T-helper 17 cell (primary cell): ENCODE measurements around the gene WDR75. TPM values are rescaled to one million over a fixed set of nuclear protein-coding genes. Genes with fewer than 3 reads are reported as not detected.

ENCODE experiments used
- ATAC-seq: fragments of 150-1000 bp; cut with Tn5 transposase; 2 replicates; pipeline ENCODE4 v1.10.0; 2021; ENCODE audit warnings: mild to moderate bottlenecking, moderate library complexity
- DNase-seq, 3 donors: peaks; one replicate each; pipeline versions ENCODE4 v3.0.0 to v3.0.0-alpha.2; 2020 to 2021
- H3K9me3 ChIP-seq: one replicate; pipeline ENCODE4 v1.7.0; 2013; ENCODE audit warnings: low read length, mild to moderate bottlenecking; ENCODE audit not compliant: control insufficient read depth, poor library complexity, severe bottlenecking
- H3K27ac Mint-ChIP-seq: one replicate; pipeline ENCODE4 v1.8.0; 2022; ENCODE audit warnings: mild to moderate bottlenecking, moderate library complexity, mixed read lengths
- H3K27me3 Mint-ChIP-seq: one replicate; pipeline ENCODE4 v1.8.0; 2022; ENCODE audit warnings: mixed read lengths
- H3K36me3 Mint-ChIP-seq: one replicate; pipeline ENCODE4 v1.8.0; 2022; ENCODE audit warnings: low read depth, mixed read lengths
- H3K4me1 Mint-ChIP-seq: one replicate; pipeline ENCODE4 v1.8.0; 2022; ENCODE audit warnings: mild to moderate bottlenecking, mixed read lengths
- H3K4me3 Mint-ChIP-seq: one replicate; pipeline ENCODE4 v1.8.0; 2022; ENCODE audit warnings: mild to moderate bottlenecking, moderate library complexity, mixed read lengths
- total RNA-seq, 4 donors: library from RNA in 2 of 4; stranded (reverse) in 2 of 4; gene quantifications; one replicate each; pipeline ENCODE4 v1.2.3 and lab custom pipeline; 2022 to 2026

WDR75 gene
- total RNA-seq, 2 donors from 2014 or later, result 50.0 to 56.6 TPM

DNA sequence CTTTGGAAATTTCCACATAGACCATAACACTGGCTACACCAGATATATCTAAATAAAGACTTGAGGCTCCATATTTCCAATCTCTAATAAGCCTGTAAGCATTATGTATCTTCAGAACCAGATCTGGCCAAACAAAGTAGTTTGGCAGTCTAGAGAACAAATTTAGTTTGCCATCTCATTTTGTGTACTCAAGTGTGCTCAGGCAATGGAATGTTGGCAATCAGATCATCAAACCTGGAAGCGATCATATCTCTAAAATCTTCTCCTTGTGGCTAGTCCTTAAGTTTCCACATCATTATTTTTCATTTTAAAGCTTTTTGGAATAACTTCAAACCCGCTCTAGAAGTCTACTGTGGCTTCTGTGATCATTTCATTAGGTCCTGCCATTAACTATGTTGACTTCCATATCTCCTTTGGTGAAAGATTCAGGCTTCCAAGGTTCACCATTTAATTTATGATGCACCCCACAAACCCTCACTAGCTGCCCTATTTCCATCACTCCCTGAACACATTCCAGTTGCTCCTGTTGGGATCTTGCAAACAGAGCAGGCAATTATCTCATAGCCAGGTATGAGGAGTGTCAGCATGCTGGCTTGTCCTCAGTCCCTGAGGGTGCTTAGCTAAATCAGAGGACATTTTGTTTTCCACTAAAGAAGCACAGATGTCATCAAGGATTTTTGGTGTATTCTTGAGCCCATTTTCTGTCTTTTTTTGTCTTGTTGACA lies 46.2 kb downstream of the WDR75 start:
- Mint-ChIP-seq H3K4me3 (no peak overlapping the region), H3K27ac (no peak overlapping the region), H3K27me3 (peaks cover 30% of the 10 kb centered on the region), H3K36me3 (no peaks in the 10 kb centered on the region), H3K4me1 (no peaks in the 10 kb centered on the region)
- ATAC-seq, result no peak
- H3K9me3 ChIP-seq, result no peaks in the 10 kb centered on the region
- DNase-seq, result no peak

DNA sequence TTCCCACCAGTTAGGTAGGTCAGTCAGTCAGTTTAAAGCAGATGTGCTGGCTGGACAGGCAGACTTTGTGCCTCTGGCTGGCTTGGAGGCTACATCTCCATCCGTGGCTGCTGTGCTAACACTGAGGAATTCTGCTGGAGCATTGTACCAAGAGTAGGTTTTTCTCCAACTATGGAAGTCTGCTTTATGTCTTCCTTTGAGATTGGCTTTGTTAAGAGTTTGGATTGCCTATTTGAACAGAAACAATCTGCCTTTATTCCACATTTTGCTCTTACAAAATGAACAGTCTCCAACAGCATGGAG lies 46.7 kb downstream of the WDR75 start:
- H3K27ac Mint-ChIP-seq, result no peak overlapping the region
- no peaks in the 10 kb centered on the region for H3K9me3 ChIP-seq
- H3K36me3 Mint-ChIP-seq, result no peaks in the 10 kb centered on the region
- no peak for ATAC-seq
- H3K27me3 Mint-ChIP-seq, result peaks cover 33% of the 10 kb centered on the region
- DNase-seq, result no peak
- no peak overlapping the region for H3K4me3 Mint-ChIP-seq
- no peaks in the 10 kb centered on the region for H3K4me1 Mint-ChIP-seq

DNA sequence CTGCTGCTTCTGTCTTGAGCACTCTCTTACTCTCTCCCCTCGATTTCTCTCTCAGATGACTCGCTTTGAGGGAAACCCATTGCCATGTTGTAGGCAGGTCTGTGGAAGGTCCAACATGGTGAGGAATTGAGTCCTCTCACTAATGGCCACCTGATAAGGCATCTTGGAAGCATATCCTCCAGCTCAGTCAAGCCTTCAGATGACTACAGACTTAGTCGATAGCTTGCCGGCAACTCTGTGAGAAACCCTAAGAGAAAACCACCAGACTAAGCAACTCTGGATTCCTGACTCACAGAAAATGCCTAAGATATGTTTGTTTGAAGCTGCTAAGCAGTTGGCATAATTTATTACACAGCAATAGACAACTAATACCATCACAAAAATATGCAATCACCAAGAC lies 51.2 kb downstream of the WDR75 start:
- ATAC-seq (no peak), DNase-seq (no peak)
- Mint-ChIP-seq H3K36me3 (peaks cover 3% of the 10 kb centered on the region), H3K27ac (no peak overlapping the region), H3K27me3 (peaks cover 25% of the 10 kb centered on the region), H3K4me3 (no peak overlapping the region), H3K4me1 (no peaks in the 10 kb centered on the region)
- no peaks in the 10 kb centered on the region for H3K9me3 ChIP-seq

DNA sequence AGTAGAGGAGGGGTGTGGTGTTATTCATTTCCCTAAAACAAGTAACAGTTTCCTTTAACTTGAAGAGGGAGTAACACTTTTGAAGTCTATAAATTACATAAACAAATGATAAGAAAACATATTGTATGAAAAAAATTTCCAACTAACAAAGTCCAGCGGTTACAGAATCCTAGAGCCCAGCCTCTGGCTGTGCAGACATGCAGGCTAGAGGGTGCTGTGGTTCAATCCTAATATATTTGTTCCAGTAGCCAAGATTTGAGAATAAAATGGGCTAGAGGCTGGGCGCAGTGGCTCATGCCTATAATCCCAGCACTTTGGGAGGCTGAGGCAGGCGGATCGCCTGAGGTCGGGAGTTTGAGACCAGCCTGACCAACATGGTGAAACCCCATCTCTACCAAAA lies 56.9 kb downstream of the WDR75 start:
- no peak for ATAC-seq
- peaks cover 3% of the 10 kb centered on the region for H3K36me3 Mint-ChIP-seq
- peaks cover 5% of the 10 kb centered on the region for H3K27me3 Mint-ChIP-seq

DNA sequence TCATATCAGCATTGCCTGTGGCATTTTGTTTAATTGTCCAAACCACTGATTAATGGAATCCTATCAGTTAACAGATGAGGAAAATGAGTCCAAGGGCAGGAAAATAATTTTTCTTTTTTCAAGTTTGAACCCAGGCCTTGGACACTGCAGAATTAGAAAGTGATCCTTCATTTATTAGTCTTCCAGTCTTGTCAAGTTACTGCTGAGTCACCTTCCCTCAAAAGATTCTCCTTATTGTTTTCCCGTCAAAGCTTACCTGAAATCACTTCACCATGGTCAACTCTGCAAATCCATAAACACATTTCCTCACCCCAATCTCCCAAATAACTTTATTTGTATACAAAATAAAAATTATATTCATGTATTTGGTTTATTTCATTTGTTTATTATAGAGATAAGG lies 57.9 kb downstream of the WDR75 start:
- H3K27me3 Mint-ChIP-seq, result no peaks in the 10 kb centered on the region

More for the DNA sequence above, 56.9 kb downstream of the WDR75 start:
- Mint-ChIP-seq H3K27ac (no peak overlapping the region), H3K4me3 (no peak overlapping the region), H3K4me1 (no peaks in the 10 kb centered on the region)
- H3K9me3 ChIP-seq, result no peaks in the 10 kb centered on the region
- no peak for DNase-seq

DNA sequence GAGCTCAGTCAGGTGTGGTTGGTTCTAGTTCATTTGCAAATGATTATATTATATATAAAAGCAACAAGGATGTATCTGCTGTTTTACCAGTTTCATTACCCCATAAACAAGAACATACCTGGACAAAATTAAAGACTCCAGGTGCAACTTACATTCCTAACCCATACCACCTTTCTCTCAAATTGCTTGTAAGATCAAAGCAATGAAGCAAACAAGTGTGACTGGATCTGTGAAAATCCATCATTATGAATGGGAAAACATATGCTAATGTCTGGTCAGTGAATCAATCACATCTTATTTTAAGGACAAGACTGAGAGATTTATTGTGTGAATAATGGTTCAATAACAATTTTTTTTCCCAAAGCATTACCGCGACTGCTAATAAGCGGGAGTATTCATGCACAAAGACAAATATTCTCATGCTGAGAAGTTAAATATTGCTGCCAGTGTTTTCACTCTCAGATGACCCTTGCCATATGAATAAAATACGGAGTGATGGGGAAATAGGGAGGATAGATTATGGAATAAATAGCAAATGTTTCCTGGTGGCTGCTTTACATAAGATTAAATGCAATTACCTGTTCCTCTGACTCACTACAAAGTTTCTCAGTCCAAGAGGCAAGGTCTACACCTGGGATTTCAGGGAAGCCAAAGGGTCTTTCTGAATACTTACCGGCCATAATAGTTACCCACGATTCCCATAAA lies 59.3 kb downstream of the WDR75 start:
- no peak overlapping the region for H3K27ac Mint-ChIP-seq
- no peaks in the 10 kb centered on the region for H3K27me3 Mint-ChIP-seq
- H3K9me3 ChIP-seq, result no peaks in the 10 kb centered on the region
- H3K4me3 Mint-ChIP-seq, result no peak overlapping the region
- ATAC-seq, result no peak
- no peaks in the 10 kb centered on the region for H3K36me3 Mint-ChIP-seq
- no peak for DNase-seq
- peaks cover 6% of the 10 kb centered on the region for H3K4me1 Mint-ChIP-seq

More for the DNA sequence above, 57.9 kb downstream of the WDR75 start:
- H3K4me3 Mint-ChIP-seq, result no peak overlapping the region
- ATAC-seq (no peak), DNase-seq (no peak)
- H3K27ac Mint-ChIP-seq, result no peak overlapping the region
- no peaks in the 10 kb centered on the region for H3K9me3 ChIP-seq
- no peaks in the 10 kb centered on the region for H3K4me1 Mint-ChIP-seq
- no peaks in the 10 kb centered on the region for H3K36me3 Mint-ChIP-seq

GRCh38 chr2:189501487-189501886 lies 60.2 kb downstream of the WDR75 start:
- DNase-seq (no peak), ATAC-seq (no peak)
- no peaks in the 10 kb centered on the region for H3K36me3 Mint-ChIP-seq
- H3K27ac Mint-ChIP-seq, result no peak overlapping the region
- H3K27me3 Mint-ChIP-seq, result no peaks in the 10 kb centered on the region
- peaks cover 10% of the 10 kb centered on the region for H3K4me1 Mint-ChIP-seq
- no peaks in the 10 kb centered on the region for H3K9me3 ChIP-seq
- H3K4me3 Mint-ChIP-seq, result no peak overlapping the region

GRCh38 chr2:189502714-189503113 lies 61.4 kb downstream of the WDR75 start:
- H3K9me3 ChIP-seq, result no peaks in the 10 kb centered on the region
- no peak for DNase-seq
- no peak for ATAC-seq
- Mint-ChIP-seq H3K4me1 (peaks cover 10% of the 10 kb centered on the region), H3K27me3 (no peaks in the 10 kb centered on the region), H3K4me3 (no peak overlapping the region), H3K36me3 (no peaks in the 10 kb centered on the region), H3K27ac (no peak overlapping the region)

DNA sequence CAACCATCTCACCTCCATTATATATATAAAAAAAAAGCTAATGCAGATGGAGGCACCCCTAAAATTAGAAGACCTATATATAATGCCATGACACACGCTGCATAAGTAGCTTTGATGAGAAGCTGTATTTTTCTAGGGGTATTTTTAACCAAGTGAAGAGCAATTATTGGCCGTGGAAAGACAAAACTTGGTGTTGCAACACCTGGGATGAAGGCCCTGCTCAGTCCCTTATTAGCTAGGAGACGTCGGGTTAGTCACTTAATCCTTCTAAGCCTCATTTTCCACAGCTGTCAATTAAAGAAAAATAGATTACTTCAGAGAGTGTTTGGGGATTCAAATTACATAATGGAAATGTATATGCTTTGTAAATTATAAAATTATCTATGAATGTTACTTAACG lies 63.0 kb downstream of the WDR75 start:
- no peaks in the 10 kb centered on the region for H3K36me3 Mint-ChIP-seq
- H3K4me3 Mint-ChIP-seq, result no peak overlapping the region
- H3K27ac Mint-ChIP-seq, result no peak overlapping the region
- no peak for DNase-seq
- H3K27me3 Mint-ChIP-seq, result no peaks in the 10 kb centered on the region
- peaks cover 10% of the 10 kb centered on the region for H3K4me1 Mint-ChIP-seq
- ATAC-seq, result no peak
- no peaks in the 10 kb centered on the region for H3K9me3 ChIP-seq

- Mint-ChIP-seq H3K4me3 (no peak overlapping the region), H3K27ac (peak overlapping the region; percentile 65), H3K27me3 (no peaks in the 10 kb centered on the region), H3K36me3 (no peaks in the 10 kb centered on the region), H3K4me1 (peaks cover 10% of the 10 kb centered on the region)
- no peak for DNase-seq
- ATAC-seq, result no peak
- no peaks in the 10 kb centered on the region for H3K9me3 ChIP-seq
These were observed 64.2 kb downstream of the WDR75 start for GRCh38 chr2:189505492-189505891.

DNA sequence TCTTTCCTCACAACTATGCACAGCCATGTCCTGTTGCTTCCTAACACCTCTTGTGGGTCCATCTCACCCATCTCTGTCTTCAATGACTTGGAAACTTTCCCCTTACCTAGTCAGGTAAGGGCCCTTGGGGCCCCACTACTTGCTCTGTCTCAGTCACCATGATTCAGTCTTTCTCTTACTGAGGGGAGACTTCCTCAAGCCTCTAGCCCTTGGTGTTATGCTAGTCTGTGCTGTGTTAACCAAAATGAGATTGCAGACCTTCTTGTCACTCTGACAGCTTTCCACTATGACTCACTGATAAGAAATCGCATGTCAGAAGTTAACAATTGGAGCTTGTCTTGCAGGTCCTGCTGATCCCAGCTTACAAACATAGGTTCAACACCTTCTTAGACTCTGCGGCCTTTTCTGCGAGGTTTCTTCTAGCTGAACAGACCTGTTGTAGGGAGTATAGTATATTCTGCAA lies 65.3 kb downstream of the WDR75 start:
- no peak overlapping the region for H3K27ac Mint-ChIP-seq

GRCh38 chr2:189511210-189511959 lies 70.1 kb downstream of the WDR75 start:
- ATAC-seq, result no peak
- DNase-seq, result no peak
- Mint-ChIP-seq H3K4me1 (no peaks in the 10 kb centered on the region), H3K27ac (no peak overlapping the region), H3K4me3 (no peak overlapping the region), H3K27me3 (peaks cover 12% of the 10 kb centered on the region), H3K36me3 (peaks cover 4% of the 10 kb centered on the region)
- H3K9me3 ChIP-seq, result no peaks in the 10 kb centered on the region

More for the DNA sequence above, 65.3 kb downstream of the WDR75 start:
- no peak for ATAC-seq
- DNase-seq, result no peak
- H3K9me3 ChIP-seq, result no peaks in the 10 kb centered on the region
- H3K4me3 Mint-ChIP-seq, result no peak overlapping the region
- no peaks in the 10 kb centered on the region for H3K36me3 Mint-ChIP-seq
- H3K4me1 Mint-ChIP-seq, result peaks cover 10% of the 10 kb centered on the region
- no peaks in the 10 kb centered on the region for H3K27me3 Mint-ChIP-seq

- Mint-ChIP-seq H3K36me3 (peaks cover 4% of the 10 kb centered on the region), H3K27ac (no peak overlapping the region), H3K4me3 (no peak overlapping the region), H3K4me1 (no peaks in the 10 kb centered on the region), H3K27me3 (peaks cover 12% of the 10 kb centered on the region)
- ATAC-seq (no peak), DNase-seq (no peak)
- no peaks in the 10 kb centered on the region for H3K9me3 ChIP-seq
These were observed 70.7 kb downstream of the WDR75 start for GRCh38 chr2:189511960-189512319.
